Fibroblast of skin of left biceps (primary cell): Measurements from ENCODE around the gene PGLYRP3.
"Not testable (repeated sequence)": the region's sequence is repeated elsewhere in the genome, so short reads cannot be mapped to it uniquely, and the experiment has no call there.

Experiments used
- DNase-seq, 2 experiments: peaks; one replicate each; pipeline ENCODE4 v3.0.0-alpha.2; 2013; ENCODE audit warnings: low read depth in 2 of 2

PGLYRP3 gene

GRCh38 chr1:153348511-153349362, 36.0 kb upstream of the PGLYRP3 start, which contains the start of gene PGLYRP4:
TSS of gene PGLYRP4 (minus strand) at chr1:153348841. CDS start at chr1:153347932, 909 bp downstream.
- no peak for DNase-seq

- DNase-seq = no peak
These were observed 35.1 kb upstream of the PGLYRP3 start for GRCh38 chr1:153347856-153348255.

- DNase-seq = not testable (repeated sequence)
These were observed 34.3 kb upstream of the PGLYRP3 start for GRCh38 chr1:153347049-153347448.

- no peak for DNase-seq
These were observed 33.4 kb upstream of the PGLYRP3 start for GRCh38 chr1:153346077-153346723.

- DNase-seq = no peak
These were observed 32.7 kb upstream of the PGLYRP3 start for GRCh38 chr1:153345187-153346076.

- DNase-seq = no peak
These were observed 31.9 kb upstream of the PGLYRP3 start for GRCh38 chr1:153344718-153345025.

- DNase-seq = no peak
These were observed 31.3 kb upstream of the PGLYRP3 start for GRCh38 chr1:153343811-153344717.

- DNase-seq = no peak
These were observed 30.4 kb upstream of the PGLYRP3 start for GRCh38 chr1:153343040-153343681.

GRCh38 chr1:153342178-153342577, 29.4 kb upstream of the PGLYRP3 start:
- DNase-seq = no peak

- no peak for DNase-seq
These were observed 28.7 kb upstream of the PGLYRP3 start for GRCh38 chr1:153341431-153341934.

- no peak for DNase-seq
These were observed 27.6 kb upstream of the PGLYRP3 start for GRCh38 chr1:153340356-153340755.

GRCh38 chr1:153339802-153340201, 27.1 kb upstream of the PGLYRP3 start:
- DNase-seq = no peak

GRCh38 chr1:153337980-153338853, 25.5 kb upstream of the PGLYRP3 start:
- DNase-seq = no peak

GRCh38 chr1:153336650-153337049, 23.9 kb upstream of the PGLYRP3 start:
- no peak for DNase-seq

GRCh38 chr1:153333902-153334301, 21.1 kb upstream of the PGLYRP3 start:
- DNase-seq = no peak

GRCh38 chr1:153324912-153325311, 12.2 kb upstream of the PGLYRP3 start:
- DNase-seq = no peak

- DNase-seq = no peak
These were observed 9.8 kb upstream of the PGLYRP3 start for GRCh38 chr1:153322568-153322967.

- not testable (repeated sequence) for DNase-seq
These were observed 5.4 kb upstream of the PGLYRP3 start for GRCh38 chr1:153318145-153318544.

- DNase-seq = not testable (repeated sequence)
These were observed 3.3 kb upstream of the PGLYRP3 start for GRCh38 chr1:153316013-153316412.
